Measurements from ENCODE around the gene JAM2.
"Not testable (repeated sequence)": the region's sequence is repeated elsewhere in the genome, so short reads cannot be mapped to it uniquely, and the experiment has no call there.

The JAM2 gene

GRCh38 chr21:25647647-25648046 is 8.6 kb downstream of the JAM2 start:
- DNase-seq, result no peak

- DNase-seq, result no peak
Observed at GRCh38 chr21:25649146-25649545, 10.1 kb downstream of the JAM2 start.

GRCh38 chr21:25656412-25656811 is 17.4 kb downstream of the JAM2 start:
- DNase-seq, result no peak

- DNase-seq, result no peak
Observed at GRCh38 chr21:25657140-25657539, 18.1 kb downstream of the JAM2 start.

- no peak for DNase-seq
Observed at GRCh38 chr21:25658427-25659035, 19.5 kb downstream of the JAM2 start.

- DNase-seq, result no peak
Observed at GRCh38 chr21:25660233-25660632, 21.2 kb downstream of the JAM2 start.

GRCh38 chr21:25664491-25664931 is 25.5 kb downstream of the JAM2 start:
- DNase-seq, result no peak

- DNase-seq, result no peak
Observed at GRCh38 chr21:25670726-25671125, 31.7 kb downstream of the JAM2 start.

GRCh38 chr21:25676451-25676850 is 37.4 kb downstream of the JAM2 start:
- DNase-seq, result no peak

GRCh38 chr21:25682382-25682781 is 43.3 kb downstream of the JAM2 start:
- DNase-seq, result no peak

GRCh38 chr21:25687787-25688186 is 48.7 kb downstream of the JAM2 start:
- no peak for DNase-seq

GRCh38 chr21:25688275-25689155 is 49.5 kb downstream of the JAM2 start:
- no peak for DNase-seq

GRCh38 chr21:25689226-25689625 is 50.2 kb downstream of the JAM2 start:
- no peak for DNase-seq

- no peak for DNase-seq
Observed at GRCh38 chr21:25691976-25692375, 52.9 kb downstream of the JAM2 start.

- DNase-seq, result not testable (repeated sequence)
Observed at GRCh38 chr21:25695461-25695860, 56.4 kb downstream of the JAM2 start.

GRCh38 chr21:25700741-25701140 is 61.7 kb downstream of the JAM2 start:
- DNase-seq, result no peak

- no peak for DNase-seq
Observed at GRCh38 chr21:25701529-25701928, 62.5 kb downstream of the JAM2 start.

- peak; percentile 67 for DNase-seq
Observed at GRCh38 chr21:25708467-25709065, 69.5 kb downstream of the JAM2 start.

GRCh38 chr21:25709684-25710265 is 70.7 kb downstream of the JAM2 start:
- no peak for DNase-seq

- DNase-seq, result no peak
Observed at GRCh38 chr21:25710550-25710949, 71.5 kb downstream of the JAM2 start.

GRCh38 chr21:25714066-25714465 is 75.0 kb downstream of the JAM2 start:
- DNase-seq, result not testable (repeated sequence)

GRCh38 chr21:25717491-25718147 is 78.6 kb downstream of the JAM2 start:
- DNase-seq, result no peak

GRCh38 chr21:25721987-25722386 is 82.9 kb downstream of the JAM2 start:
- no peak for DNase-seq

All from CD4-positive, alpha-beta T cell treated with Interleukin-17A for 4 hours (primary cell).